Breast epithelium (tissue), 4 donors: ENCODE measurements around the gene RAB20. TPM values are rescaled to one million over a fixed set of nuclear protein-coding genes. Genes with fewer than 3 reads are reported as not detected.

ENCODE experiments used
- DNase-seq, 2 donors: peaks; one replicate each; pipeline ENCODE4 v3.0.0-alpha.2; 2019; ENCODE audit warnings: low spot score in 2 of 2
- H3K27ac ChIP-seq, 2 donors: fragments of 200-600 bp; sonication (generic) in 1 of 2; one replicate each; pipeline ENCODE4 v1.5.1; 2016 to 2019; ENCODE audit warnings: mild to moderate bottlenecking in 1 of 2
- H3K27me3 ChIP-seq, 2 donors: fragments of 200-600 bp; sonication (generic) in 1 of 2; one replicate each; pipeline versions ENCODE4 v1.5.1 to v1.6.0; 2017 to 2019; ENCODE audit warnings: control low read depth in 1 of 2, mild to moderate bottlenecking in 1 of 2
- H3K36me3 ChIP-seq: fragments of 200-600 bp; one replicate; pipeline ENCODE4 v1.5.1; 2019
- H3K4me1 ChIP-seq, 2 donors: fragments of 200-600 bp; sonication (generic); one replicate each; pipeline ENCODE4 v1.5.1; 2016 to 2019; ENCODE audit warnings: control low read depth in 1 of 2
- H3K4me3 ChIP-seq, 3 donors: fragments of 200-600 bp; sonication (generic); 1 replicate in 2 of 3; 2 replicates in 1 of 3; pipeline ENCODE4 v1.5.1; 2016 to 2019; ENCODE audit warnings: mild to moderate bottlenecking in 3 of 3, moderate library complexity in 2 of 3
- H3K9me3 ChIP-seq, 2 donors: fragments of 200-600 bp; sonication (generic) in 1 of 2; one replicate each; pipeline ENCODE4 v1.5.1; 2016 to 2019; ENCODE audit warnings: control low read depth in 1 of 2
- CTCF ChIP-seq, 3 donors: fragments of 450-650 bp; IDR thresholded peaks; one replicate each; pipeline ENCODE4 v1.5.1; 2016 to 2017; ENCODE audit warnings: antibody characterized with exemption in 3 of 3, mild to moderate bottlenecking in 3 of 3, moderate library complexity in 3 of 3
- POLR2A ChIP-seq: fragments of 450-650 bp; IDR thresholded peaks from one replicate; pipeline ENCODE4 v1.6.1; 2016; ENCODE audit warnings: antibody characterized with exemption, mild to moderate bottlenecking, moderate library complexity
- POLR2AphosphoS5 ChIP-seq, 3 donors: sonication (generic); formaldehyde crosslinking; IDR thresholded peaks; one replicate each; pipeline ENCODE4 v1.6.1; 2017; ENCODE audit warnings: antibody characterized with exemption in 3 of 3
- intact Hi-C: fragments of 100-400 bp; cut with DNase I; formaldehyde crosslinking; loops from one replicate; pipeline ENCODE4 v1.15.1; 2023; ENCODE audit warnings: low total_unique reads
- total RNA-seq, 3 donors: library from RNA; depleted of rRNA; stranded (reverse); fragments of >200 nt; gene quantifications; one replicate each; pipeline ENCODE4 v1.1.0, GENCODE V29; 2016

RAB20 gene
- total RNA-seq, 3 donors from 2014 or later, result 25.8 to 33.4 (median 30.0) TPM

- intact Hi-C loops, result no loop called here
- H3K4me1 ChIP-seq, result no peaks in the 10 kb centered on the region
- no peak overlapping the region for H3K27ac ChIP-seq
- no peaks in the 10 kb centered on the region for H3K9me3 ChIP-seq
- TF ChIP-seq POLR2AphosphoS5 (IDR thresholded peaks at IDR 0.05) (no peak), POLR2A (no peak), CTCF (IDR thresholded peaks at IDR 0.05) (no peak)
- no peak for DNase-seq
- H3K36me3 ChIP-seq, result no peaks in the 10 kb centered on the region
- no peak overlapping the region for H3K4me3 ChIP-seq
- H3K27me3 ChIP-seq, result no peaks in the 10 kb centered on the region
Observed at GRCh38 chr13:110496281-110496680, 65.2 kb downstream of the RAB20 start.

- no peak for TF ChIP-seq POLR2A
- TF ChIP-seq CTCF (IDR thresholded peaks at IDR 0.05), result no peak
- no peak for TF ChIP-seq POLR2AphosphoS5 (IDR thresholded peaks at IDR 0.05)
- Histone ChIP-seq H3K4me1 (no peaks in the 10 kb centered on the region), H3K27me3 (no peaks in the 10 kb centered on the region), H3K4me3 (no peak overlapping the region), H3K36me3 (no peaks in the 10 kb centered on the region), H3K27ac (no peak overlapping the region), H3K9me3 (no peaks in the 10 kb centered on the region)
- no peak for DNase-seq
- intact Hi-C loops, result no loop called here
Observed at GRCh38 chr13:110495881-110496280, 65.6 kb downstream of the RAB20 start.

GRCh38 chr13:110495376-110495775, 66.1 kb downstream of the RAB20 start:
- Histone ChIP-seq H3K36me3 (no peaks in the 10 kb centered on the region), H3K4me3 (no peak overlapping the region), H3K4me1 (no peaks in the 10 kb centered on the region), H3K27me3 (no peaks in the 10 kb centered on the region), H3K9me3 (no peaks in the 10 kb centered on the region), H3K27ac (no peak overlapping the region)
- TF ChIP-seq POLR2AphosphoS5 (IDR thresholded peaks at IDR 0.05), result no peak
- TF ChIP-seq CTCF (IDR thresholded peaks at IDR 0.05), result no peak
- TF ChIP-seq POLR2A, result no peak
- DNase-seq, result no peak
- intact Hi-C loops, result no loop called here

GRCh38 chr13:110493613-110494012, 67.9 kb downstream of the RAB20 start:
- TF ChIP-seq CTCF (IDR thresholded peaks at IDR 0.05) (no peak), POLR2A (no peak), POLR2AphosphoS5 (IDR thresholded peaks at IDR 0.05) (no peak)
- no peak for DNase-seq
- Histone ChIP-seq H3K36me3 (no peaks in the 10 kb centered on the region), H3K4me1 (no peaks in the 10 kb centered on the region), H3K27ac (no peak overlapping the region), H3K9me3 (no peaks in the 10 kb centered on the region), H3K4me3 (no peak overlapping the region), H3K27me3 (no peaks in the 10 kb centered on the region)
- intact Hi-C loops, result no loop called here

GRCh38 chr13:110492679-110493593, 68.6 kb downstream of the RAB20 start:
- Histone ChIP-seq H3K9me3 (no peaks in the 10 kb centered on the region), H3K4me1 (no peaks in the 10 kb centered on the region), H3K4me3 (no peak overlapping the region), H3K27ac (no peak overlapping the region), H3K27me3 (no peaks in the 10 kb centered on the region), H3K36me3 (no peaks in the 10 kb centered on the region)
- intact Hi-C loops, result no loop called here
- no peak for DNase-seq
- TF ChIP-seq POLR2AphosphoS5 (IDR thresholded peaks at IDR 0.05) (no peak), CTCF (IDR thresholded peaks at IDR 0.05) (no peak), POLR2A (no peak)
